HepG2 (cell line): ENCODE results near the gene FAM50A. TPM values are rescaled to one million over a fixed set of nuclear protein-coding genes. Genes with fewer than 3 reads are reported as not detected.

Source experiments
- ARID2 ChIP-seq: sonication (generic); formaldehyde crosslinking; IDR thresholded peaks from 2 replicates; pipeline ENCODE4 v1.8.1; 2022; ENCODE audit warnings: mild to moderate bottlenecking, missing genetic modification reagents, borderline replicate concordance
- CHD2 ChIP-seq: IDR thresholded peaks from 2 replicates; pipeline ENCODE4 v1.6.1; 2011; ENCODE audit warnings: low read depth, low read length, improper control_type of control experiment
- GABPA ChIP-seq, 2 experiments: IDR thresholded peaks; 2 replicates each; pipeline ENCODE4 v1.6.1; 2011 to 2016; ENCODE audit warnings: low read depth in 2 of 2, low read length in 1 of 2, missing biosample characterization in 1 of 2, missing genetic modification characterization in 1 of 2
- NAIF1 ChIP-seq: sonication (generic); formaldehyde crosslinking; IDR thresholded peaks from 2 replicates; pipeline ENCODE4 v1.5.0; 2020; ENCODE audit warnings: mild to moderate bottlenecking, missing genetic modification reagents, borderline replicate concordance
- NKX3-1 ChIP-seq: sonication (generic); formaldehyde crosslinking; IDR thresholded peaks from 2 replicates; pipeline ENCODE4 v1.5.0; 2020; ENCODE audit warnings: missing genetic modification reagents
- PLRG1 ChIP-seq: fragments of 450-650 bp; conservative IDR thresholded peaks from 2 replicates; pipeline ENCODE4 v1.6.1; 2016
- TRIM24 ChIP-seq: sonication (generic); formaldehyde crosslinking; IDR thresholded peaks from 2 replicates; pipeline ENCODE4 v1.8.0; 2022; ENCODE audit warnings: mild to moderate bottlenecking, missing genetic modification reagents
- ZHX1 ChIP-seq: sonication (generic); formaldehyde crosslinking; IDR thresholded peaks from 2 replicates; pipeline ENCODE4 v1.8.1; 2022; ENCODE audit warnings: low read depth, mild to moderate bottlenecking, missing genetic modification reagents
- ZNF329 ChIP-seq: sonication (generic); formaldehyde crosslinking; IDR thresholded peaks from 2 replicates; pipeline ENCODE4 v1.9.0; 2021; ENCODE audit warnings: low read depth, mild to moderate bottlenecking, missing genetic modification reagents
- ZNF512 ChIP-seq: sonication (generic); formaldehyde crosslinking; IDR thresholded peaks from 2 replicates; pipeline ENCODE4 v1.4.0; 2020; ENCODE audit warnings: mild to moderate bottlenecking, missing genetic modification reagents
- ZNF580 ChIP-seq: IDR thresholded peaks from 2 replicates; pipeline ENCODE4 v1.6.1; 2016; ENCODE audit warnings: low read depth, borderline replicate concordance
- polyA plus RNA-seq, 8 experiments: library from polyadenylated mRNA; depleted of rRNA in 3 of 8; stranded (reverse) in 7 of 8; unstranded in 1 of 8; fragments of >200 nt; fragmentation: Illumina TruSeq in 4 of 8; extraction: Trizol in 4 of 8; gene quantifications; 2 replicates each; pipeline versions ENCODE4 v1.2.1 to v1.2.3, GENCODE V29; 2011 to 2016; ENCODE audit warnings: low read depth in 4 of 8, missing spikeins in 1 of 8, mixed read lengths in 1 of 8; ENCODE audit not compliant: insufficient read depth in 1 of 8
- total RNA-seq, 5 experiments: library from RNA; depleted of rRNA; stranded (reverse); fragments of >200 nt; fragmentation: Illumina TruSeq; extraction: Trizol; gene quantifications; 2 replicates each; pipeline ENCODE4 v1.2.3, GENCODE V29; 2016; ENCODE audit warnings: low read depth in 1 of 5
- TF ChIP-seq, protein P1 (sequence below): sonication (generic); formaldehyde crosslinking; IDR thresholded peaks from 2 replicates; pipeline ENCODE4 v1.4.0; 2020; ENCODE audit warnings: missing genetic modification reagents
- TF ChIP-seq, protein P2 (sequence below): sonication (generic); formaldehyde crosslinking; IDR thresholded peaks from 2 replicates; pipeline ENCODE4 v1.4.0; 2020; ENCODE audit warnings: missing genetic modification reagents, borderline replicate concordance

Gene FAM50A
- total and polyA plus RNA-seq, 2 of the 13 experiments (the other 11 are each of a cell fraction or from before 2014, with no cell fraction given) = 30.7 to 40.7 TPM

DNA sequence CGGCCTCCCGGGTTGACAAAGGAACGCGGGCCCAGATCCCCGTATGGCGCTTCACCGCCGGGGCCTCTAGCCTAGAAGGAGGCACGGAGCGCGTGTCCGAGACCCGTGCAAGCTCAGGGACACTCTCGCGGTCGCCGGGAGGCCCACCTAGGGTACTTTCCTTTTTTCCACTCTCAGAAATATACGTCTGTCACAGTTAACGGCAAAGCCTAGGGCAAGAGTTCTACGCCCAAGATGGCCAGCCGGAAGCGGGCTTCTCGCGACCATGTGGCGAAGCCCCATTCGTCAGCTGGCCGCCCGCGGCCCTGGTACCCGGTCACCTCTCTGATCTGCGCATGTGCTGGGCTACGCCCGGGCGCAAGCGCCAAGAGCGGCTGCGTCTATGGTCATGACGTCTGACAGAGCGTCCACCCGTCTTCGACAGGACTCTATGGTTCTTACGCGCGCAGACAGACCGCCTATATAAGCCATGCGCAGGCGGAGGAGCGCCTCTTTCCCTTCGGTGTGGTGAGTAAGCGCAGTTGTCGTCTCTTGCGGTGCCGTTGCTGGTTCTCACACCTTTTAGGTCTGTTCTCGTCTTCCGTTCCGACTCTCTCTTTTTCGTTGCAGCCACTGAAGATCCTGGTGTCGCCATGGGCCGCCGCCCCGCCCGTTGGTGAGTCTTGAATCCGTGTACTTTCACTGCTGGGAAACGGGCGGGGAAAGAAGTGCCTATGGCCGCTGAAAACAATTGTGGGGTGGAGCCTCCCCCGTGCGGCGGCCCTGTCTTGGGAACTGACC lies 45.9 kb upstream of the FAM50A start, which contains the start of gene RPL10 (continued):
- TF ChIP-seq ARID2 (CRISPR knock-in tag) (no peak), ZNF512 (CRISPR knock-in tag) (no peak), NKX3-1 (CRISPR knock-in tag) (peak; percentile 78; the same call in 1 of the 2 replicates), NAIF1 (CRISPR knock-in tag) (peak; percentile 53; the same call in 1 of the 2 replicates), CHD2 (peak; percentile 43; the same call in 1 of the 2 replicates), ZHX1 (no peak), ZNF329 (CRISPR knock-in tag) (no peak), TRIM24 (CRISPR knock-in tag) (no peak), GABPA (IDR thresholded peaks at IDR 0.05; ENCODE audit: low read depth, low read length) (no peak), GABPA (CRISPR knock-in tag; IDR thresholded peaks at IDR 0.05; ENCODE audit: low read depth) (peak; percentile 81), PLRG1 (no peak), ZNF580 (no peak)
- TF ChIP-seq, protein P1, sequence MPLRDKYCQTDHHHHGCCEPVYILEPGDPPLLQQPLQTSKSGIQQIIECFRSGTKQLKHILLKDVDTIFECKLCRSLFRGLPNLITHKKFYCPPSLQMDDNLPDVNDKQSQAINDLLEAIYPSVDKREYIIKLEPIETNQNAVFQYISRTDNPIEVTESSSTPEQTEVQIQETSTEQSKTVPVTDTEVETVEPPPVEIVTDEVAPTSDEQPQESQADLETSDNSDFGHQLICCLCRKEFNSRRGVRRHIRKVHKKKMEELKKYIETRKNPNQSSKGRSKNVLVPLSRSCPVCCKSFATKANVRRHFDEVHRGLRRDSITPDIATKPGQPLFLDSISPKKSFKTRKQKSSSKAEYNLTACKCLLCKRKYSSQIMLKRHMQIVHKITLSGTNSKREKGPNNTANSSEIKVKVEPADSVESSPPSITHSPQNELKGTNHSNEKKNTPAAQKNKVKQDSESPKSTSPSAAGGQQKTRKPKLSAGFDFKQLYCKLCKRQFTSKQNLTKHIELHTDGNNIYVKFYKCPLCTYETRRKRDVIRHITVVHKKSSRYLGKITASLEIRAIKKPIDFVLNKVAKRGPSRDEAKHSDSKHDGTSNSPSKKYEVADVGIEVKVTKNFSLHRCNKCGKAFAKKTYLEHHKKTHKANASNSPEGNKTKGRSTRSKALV (CRISPR knock-in tag) = 0 out of 2 replicates have a peak, but pooled peaks have one; percentile 15
- TF ChIP-seq, protein P2, sequence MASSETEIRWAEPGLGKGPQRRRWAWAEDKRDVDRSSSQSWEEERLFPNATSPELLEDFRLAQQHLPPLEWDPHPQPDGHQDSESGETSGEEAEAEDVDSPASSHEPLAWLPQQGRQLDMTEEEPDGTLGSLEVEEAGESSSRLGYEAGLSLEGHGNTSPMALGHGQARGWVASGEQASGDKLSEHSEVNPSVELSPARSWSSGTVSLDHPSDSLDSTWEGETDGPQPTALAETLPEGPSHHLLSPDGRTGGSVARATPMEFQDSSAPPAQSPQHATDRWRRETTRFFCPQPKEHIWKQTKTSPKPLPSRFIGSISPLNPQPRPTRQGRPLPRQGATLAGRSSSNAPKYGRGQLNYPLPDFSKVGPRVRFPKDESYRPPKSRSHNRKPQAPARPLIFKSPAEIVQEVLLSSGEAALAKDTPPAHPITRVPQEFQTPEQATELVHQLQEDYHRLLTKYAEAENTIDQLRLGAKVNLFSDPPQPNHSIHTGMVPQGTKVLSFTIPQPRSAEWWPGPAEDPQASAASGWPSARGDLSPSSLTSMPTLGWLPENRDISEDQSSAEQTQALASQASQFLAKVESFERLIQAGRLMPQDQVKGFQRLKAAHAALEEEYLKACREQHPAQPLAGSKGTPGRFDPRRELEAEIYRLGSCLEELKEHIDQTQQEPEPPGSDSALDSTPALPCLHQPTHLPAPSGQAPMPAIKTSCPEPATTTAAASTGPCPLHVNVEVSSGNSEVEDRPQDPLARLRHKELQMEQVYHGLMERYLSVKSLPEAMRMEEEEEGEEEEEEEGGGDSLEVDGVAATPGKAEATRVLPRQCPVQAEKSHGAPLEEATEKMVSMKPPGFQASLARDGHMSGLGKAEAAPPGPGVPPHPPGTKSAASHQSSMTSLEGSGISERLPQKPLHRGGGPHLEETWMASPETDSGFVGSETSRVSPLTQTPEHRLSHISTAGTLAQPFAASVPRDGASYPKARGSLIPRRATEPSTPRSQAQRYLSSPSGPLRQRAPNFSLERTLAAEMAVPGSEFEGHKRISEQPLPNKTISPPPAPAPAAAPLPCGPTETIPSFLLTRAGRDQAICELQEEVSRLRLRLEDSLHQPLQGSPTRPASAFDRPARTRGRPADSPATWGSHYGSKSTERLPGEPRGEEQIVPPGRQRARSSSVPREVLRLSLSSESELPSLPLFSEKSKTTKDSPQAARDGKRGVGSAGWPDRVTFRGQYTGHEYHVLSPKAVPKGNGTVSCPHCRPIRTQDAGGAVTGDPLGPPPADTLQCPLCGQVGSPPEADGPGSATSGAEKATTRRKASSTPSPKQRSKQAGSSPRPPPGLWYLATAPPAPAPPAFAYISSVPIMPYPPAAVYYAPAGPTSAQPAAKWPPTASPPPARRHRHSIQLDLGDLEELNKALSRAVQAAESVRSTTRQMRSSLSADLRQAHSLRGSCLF = no peak
